ENCODE data around the gene JCHAIN.
"Not testable (repeated sequence)": the region's sequence is repeated elsewhere in the genome, so short reads cannot be mapped to it uniquely, and the experiment has no call there.

JCHAIN gene

GRCh38 chr4:70666369-70666768 lies at the start of gene JCHAIN:
Gene JCHAIN, minus strand, starts transcription at chr4:70666508. Its CDS starts 18 bp downstream, at chr4:70666490.
- no peak for DNase-seq

DNA sequence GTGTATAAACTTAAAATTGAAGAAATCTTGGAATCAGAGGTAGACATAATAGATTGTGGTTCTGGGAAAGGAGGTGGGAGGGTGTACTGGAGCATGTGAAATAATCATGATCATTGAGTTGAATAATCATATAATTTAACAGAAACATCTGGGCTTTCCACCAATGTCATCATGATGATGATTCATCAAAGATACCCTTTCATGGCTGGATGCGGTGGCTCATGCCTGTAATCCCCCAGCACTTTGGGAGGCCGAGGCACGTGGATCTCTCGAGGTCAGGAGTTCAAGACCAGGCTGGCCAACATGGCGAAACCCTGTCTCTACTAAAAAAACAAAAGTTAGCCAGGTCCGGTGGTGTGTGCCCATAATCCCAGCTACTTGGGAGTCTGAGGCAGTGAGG lies 48.8 kb upstream of the JCHAIN start:
- no peak for DNase-seq

DNA sequence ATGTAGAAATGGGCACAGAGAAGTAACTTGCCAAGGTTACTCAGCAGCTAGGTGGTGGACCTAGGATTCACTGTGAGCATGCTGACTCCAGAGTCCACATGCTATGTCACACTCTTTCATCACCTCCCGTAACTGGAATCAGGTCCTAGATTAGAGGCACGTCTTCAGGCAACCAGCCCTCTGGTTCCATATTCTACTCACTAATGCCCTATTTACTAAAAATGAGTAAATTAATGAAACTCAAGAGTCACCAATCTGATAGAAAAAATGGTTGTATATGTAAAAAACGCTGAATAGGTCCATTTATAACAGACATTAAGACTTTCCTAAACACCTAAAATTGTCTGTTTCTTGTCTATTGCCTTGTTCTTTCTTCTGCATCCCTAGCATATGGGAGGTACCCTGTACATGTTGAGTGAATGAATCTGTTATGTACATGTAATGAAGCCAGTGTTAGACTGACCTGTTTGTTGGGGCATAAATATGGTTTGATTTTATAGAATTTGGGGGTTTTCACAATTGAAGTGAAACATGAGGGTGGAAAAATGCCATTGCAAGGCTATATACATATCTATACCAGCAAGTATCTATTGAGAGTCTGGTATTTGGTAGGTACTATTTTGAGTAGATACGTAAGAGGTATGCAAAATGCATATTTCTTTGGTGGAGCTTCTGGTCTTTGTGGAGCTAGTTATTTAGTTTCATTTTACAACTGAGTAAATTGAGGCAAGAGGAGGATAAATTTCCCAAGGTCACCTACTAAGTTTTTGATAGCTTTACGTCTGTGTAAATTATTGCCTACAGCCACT lies 48.0 kb upstream of the JCHAIN start:
- no peak for DNase-seq

- no peak for DNase-seq
Measured at GRCh38 chr4:70713453-70714078, 47.3 kb upstream of the JCHAIN start.

DNA sequence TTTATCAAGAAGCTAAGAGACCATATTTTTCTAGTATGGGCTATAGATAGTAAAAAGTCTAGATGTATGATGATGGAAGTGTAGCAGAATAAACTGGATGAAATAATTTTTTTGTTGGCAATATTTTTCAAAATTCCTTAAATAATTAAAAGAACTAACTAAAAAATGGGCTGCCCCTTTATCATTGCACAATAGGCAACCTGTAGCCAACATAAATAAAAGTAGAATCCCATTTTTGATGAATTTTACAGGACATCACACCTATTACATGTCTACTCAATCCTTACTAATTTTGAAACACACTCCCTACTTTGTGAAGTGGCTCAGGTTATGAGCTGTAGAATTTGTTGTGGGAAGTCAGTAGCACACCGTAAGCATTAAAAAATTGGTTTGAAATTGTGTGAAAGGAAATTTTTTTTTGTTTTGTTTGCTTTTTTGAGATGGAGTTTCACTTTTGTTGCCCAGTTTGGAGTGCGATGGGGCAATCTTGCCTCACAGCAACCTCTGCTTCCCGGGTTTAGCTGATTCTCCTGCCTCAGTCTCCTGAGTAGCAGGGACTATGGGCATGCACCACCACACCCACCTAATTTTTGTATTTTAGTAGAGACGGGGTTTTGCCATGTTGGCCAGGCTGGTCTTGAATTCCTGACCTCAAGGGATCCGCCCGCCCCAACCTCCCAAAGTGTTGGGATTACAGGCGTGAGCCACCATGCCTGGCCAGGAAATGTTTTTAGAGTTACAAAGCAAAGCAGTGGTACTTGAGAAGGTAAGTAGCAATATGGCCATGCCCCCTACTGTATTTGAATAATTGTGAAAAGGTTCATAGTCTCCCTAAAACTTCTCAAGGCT lies 46.5 kb upstream of the JCHAIN start:
- no peak for DNase-seq

- no peak for DNase-seq
Measured at GRCh38 chr4:70712150-70712549, 45.8 kb upstream of the JCHAIN start.

- DNase-seq: no peak
Measured at GRCh38 chr4:70711599-70711998, 45.3 kb upstream of the JCHAIN start.

DNA sequence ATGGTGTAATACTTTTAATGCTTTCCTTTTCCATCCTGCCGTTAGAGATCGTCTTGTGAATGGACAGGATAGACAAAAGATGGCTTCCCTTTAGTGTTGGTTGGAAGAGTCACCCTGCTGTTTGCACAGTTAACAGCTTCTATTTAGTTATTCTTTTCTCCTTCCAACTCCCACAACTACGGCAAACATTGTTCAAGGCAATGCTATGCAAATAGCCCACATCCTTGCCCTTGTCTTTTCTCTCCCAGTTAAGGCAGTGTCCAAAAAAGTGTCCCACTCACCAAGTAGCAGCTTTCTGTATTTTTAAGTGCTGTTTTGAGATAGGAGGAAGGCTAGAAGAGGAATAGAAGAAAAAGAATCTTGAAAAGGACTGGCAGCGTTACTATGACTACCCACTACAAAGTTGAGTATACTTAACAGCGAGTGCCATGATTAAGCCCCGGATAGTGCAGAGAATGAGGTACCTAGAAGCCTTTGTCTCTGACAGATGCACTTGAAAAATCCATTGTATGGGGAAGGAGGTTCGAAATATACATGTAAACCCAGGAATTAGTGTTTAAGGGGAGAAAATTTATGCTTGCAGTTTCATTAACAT lies 43.4 kb upstream of the JCHAIN start:
- no peak for DNase-seq

DNA sequence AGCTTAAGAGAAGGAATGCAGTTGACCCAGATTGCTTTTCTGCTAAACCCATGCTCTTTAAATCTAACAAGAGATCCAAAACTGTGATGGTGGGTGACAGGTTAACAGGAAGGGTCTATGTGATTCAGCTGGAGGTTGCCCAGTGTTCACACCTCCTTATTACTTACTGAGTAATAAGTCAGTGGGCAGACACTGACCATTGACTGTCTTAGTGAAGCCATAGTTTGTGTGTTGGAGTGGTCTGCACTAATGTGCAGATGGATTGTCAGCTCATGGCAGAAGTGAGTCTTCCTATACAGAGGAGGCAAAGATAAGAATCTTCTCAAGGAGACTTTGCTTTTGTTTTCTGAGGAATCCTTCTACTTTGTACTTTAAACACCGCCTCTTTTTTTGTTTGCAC lies 40.2 kb upstream of the JCHAIN start:
- DNase-seq: no peak

GRCh38 chr4:70706044-70706461 lies 39.7 kb upstream of the JCHAIN start:
- no peak for DNase-seq

DNA sequence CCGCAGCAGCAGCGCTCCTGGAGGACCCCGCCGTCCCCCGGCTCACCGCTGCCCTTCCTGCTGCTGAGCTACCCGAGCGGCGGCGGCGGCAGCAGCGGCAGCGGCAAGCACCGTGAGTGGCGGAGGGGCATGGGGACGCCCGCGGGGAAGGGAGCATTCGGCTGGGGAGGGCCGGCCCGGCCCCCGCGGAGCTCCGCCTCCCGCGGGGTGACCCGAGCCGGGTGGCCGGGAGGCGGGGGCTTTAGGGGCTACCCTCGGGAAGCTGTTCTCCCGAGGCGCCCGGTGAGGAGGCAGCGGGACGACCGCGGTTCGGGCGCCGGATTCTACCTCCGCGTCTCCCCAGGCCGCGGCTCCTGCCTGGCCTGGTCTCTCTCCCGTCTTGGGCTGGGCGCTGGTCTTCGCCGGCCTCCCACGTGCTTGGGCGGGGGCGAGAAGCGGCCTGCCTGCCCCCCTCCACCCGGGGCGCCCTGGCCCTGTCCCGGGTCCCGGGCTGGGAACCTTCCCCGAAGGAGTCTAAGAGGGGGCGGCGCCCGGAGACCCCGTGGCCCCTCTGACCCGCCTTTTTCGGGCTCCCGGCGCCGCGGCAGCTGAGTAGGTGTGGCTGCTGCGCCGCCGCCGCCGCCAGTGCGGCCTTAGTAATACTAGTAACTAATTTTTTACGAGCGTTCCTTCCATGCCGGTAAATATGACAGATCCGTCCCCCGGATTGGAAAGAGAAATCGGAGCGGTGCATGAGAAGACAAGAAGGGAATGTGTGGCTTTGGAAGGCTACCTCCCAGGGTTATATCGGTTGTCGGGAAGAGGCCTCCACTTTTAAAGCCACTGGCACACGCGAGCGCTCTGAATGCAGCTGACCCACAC lies 39.1 kb upstream of the JCHAIN start:
- peak; percentile 70 for DNase-seq

GRCh38 chr4:70704931-70705182 lies 38.5 kb upstream of the JCHAIN start:
- peak; percentile 38 for DNase-seq

- peak; percentile 44 for DNase-seq
Measured at GRCh38 chr4:70704215-70704930, 38.1 kb upstream of the JCHAIN start.

DNA sequence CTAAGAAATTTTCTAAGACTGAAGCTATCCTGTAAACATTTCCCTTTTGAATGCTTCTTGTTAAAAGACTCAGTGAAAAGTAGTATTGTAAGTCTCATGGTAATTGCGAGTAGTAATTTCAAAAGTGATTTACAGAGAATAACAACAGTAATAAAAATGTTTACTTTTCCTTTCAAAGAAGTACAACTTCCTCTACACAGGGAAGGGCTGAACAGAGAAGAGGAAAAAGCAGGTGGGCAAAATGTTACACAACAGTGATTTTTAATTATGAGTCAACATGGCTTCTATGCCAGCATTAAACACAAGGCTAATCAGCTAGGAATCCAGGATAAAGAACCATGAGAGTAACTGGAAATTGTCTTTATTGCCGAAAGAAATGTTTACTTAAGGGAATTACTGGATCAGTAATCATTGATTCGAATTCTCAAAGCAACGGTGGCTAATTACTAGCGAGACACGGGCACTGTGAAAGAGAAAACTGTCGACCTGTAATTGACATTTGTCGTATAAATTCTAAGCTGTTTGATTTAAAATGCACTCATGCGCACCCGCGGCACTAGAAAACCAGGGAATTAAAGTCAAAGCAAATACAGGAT lies 37.4 kb upstream of the JCHAIN start:
- no peak for DNase-seq

DNA sequence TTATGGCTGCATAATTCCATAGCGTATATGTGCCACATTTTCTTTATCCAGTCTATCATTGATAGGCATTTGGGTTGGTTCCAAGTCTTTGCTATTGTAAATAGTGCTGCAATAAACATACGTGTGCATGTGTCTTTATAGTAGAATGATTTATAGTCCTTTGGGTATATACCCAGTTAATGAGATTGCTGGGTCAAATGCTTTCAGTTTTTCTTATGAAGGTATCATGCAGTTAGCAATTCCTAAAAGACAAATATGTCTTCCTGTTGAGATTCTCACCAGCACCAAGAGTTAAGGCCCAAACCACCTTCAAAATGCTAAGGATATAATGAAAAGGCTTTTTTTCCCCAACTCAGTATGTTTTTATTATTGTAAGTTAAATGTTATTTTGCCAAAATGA lies 36.3 kb upstream of the JCHAIN start:
- DNase-seq: not testable (repeated sequence)

- DNase-seq: no peak
Measured at GRCh38 chr4:70701271-70701670, 35.0 kb upstream of the JCHAIN start.

DNA sequence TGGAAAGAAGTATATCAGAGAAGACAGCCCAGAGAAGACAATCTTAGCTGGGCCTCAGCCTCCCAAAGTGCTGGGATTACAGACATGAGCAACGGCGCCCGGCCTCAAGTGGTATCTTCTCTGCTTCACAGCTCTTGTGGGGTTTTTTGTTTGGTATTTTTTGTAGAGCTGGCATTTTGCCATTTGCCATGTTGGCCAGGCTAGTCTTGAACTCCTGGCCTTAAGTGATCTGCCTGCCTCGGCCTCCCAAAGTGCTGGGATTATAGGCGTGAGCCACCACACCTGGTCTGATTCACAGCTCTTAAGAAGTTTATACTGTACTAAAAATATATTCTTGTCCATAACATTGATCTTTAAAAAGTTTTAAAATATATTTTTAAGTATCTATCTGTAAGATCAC lies 34.4 kb upstream of the JCHAIN start:
- no peak for DNase-seq

DNA sequence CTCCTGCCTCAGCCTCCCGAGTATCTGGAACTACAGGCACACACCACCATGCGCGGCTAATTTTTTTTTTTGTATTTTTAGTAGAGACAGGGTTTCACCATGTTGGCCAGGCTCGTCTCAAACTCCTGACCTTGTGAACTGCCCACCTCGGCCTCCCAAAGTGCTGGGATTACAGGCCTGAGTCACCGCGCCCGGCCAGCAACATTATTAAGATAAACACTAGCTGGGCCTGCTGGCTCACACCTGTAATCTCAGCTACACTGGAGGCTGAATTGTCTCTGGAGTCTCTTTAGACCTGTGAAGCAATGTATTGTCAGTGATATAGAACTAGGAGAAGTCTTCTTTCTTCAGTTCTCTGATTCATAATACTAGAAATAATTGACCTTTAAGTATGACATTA lies 32.1 kb upstream of the JCHAIN start:
- DNase-seq: not testable (repeated sequence)

DNA sequence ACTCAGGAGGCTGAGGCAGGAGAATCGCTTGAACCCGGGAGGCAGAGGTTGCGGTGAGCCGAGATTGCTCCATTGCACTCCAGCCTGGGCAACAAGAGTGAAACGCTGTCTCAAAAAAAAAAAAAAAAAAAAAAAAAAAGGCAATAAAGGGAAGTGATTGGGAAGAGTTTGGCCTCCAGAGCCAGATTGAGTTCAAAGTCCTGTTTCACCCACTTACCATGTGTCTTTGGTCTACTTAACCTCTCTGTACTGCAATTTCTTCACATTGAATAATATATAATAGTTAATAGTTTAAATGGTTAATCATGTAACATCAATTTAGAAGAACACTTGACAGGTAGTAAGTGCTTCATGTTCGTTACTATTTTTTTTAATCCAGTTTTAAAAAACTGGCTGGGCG lies 28.3 kb upstream of the JCHAIN start:
- not testable (repeated sequence) for DNase-seq

DNA sequence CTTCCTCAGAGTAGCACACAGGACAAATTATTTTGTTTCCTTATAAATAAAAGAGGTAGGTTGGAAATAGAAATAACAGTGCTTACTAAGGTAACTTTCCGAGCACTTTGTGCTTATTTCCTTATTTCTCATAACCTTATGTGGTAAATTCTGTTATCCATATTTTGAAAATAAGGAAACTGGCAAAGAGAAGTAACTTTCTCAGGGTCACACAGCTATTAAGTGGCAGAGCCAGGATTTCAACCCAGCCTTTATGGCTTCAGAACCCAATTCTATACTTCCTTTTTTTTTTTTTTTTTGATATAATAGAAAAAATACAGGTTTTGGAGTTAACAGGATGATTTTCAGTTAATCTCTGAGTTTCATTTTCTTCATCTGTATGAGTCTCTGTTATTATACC lies 25.4 kb upstream of the JCHAIN start:
- no peak for DNase-seq

GRCh38 chr4:70688795-70689231 lies 22.5 kb upstream of the JCHAIN start:
- DNase-seq: no peak
